ENCODE results near the gene LLGL1. TPM values are rescaled to one million over a fixed set of nuclear protein-coding genes. Genes with fewer than 3 reads are reported as not detected.

The LLGL1 gene
- total and polyA plus RNA-seq, 9 donors: 2.5 to 28.0 (median 21.6) TPM

DNA sequence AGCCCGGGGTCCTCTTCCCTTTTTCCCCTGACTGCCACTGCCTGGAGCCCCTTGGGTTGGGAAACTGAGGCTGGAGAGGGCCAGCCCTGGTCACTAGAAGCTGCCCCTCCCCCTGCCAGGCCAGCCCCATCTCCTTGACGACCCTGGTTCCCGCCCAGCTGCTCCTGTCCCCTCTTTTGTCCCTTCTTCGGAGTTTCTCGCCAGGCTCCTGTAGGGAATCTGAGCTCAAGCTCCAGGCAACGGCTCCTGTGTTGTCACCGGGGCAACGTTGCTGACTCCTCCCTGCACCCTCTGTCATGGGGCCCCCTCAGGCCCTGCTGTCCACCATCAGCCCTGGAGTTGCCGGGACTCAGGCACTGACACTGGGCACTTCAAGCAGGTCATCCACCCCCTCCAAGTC is 5.7 kb downstream of the LLGL1 start:
- intact Hi-C loops (cut with DNase I): no loop called here
- no peaks in the 10 kb centered on the region for H3K27me3 ChIP-seq
- H3K4me1 ChIP-seq (ENCODE audit: insufficient read depth): peaks cover 3% of the 10 kb centered on the region
- WGBS, 3 donors: 65 to 73% (median 66%) methylated on average over 9 of the region's 9 CpGs
- H3K9me3 ChIP-seq: no peaks in the 10 kb centered on the region
- no peak for DNase-seq
- no peak for TF ChIP-seq POLR2A (IDR thresholded peaks at IDR 0.05)
- TF ChIP-seq EP300 (IDR thresholded peaks at IDR 0.05): no peak
- TF ChIP-seq, protein P1, sequence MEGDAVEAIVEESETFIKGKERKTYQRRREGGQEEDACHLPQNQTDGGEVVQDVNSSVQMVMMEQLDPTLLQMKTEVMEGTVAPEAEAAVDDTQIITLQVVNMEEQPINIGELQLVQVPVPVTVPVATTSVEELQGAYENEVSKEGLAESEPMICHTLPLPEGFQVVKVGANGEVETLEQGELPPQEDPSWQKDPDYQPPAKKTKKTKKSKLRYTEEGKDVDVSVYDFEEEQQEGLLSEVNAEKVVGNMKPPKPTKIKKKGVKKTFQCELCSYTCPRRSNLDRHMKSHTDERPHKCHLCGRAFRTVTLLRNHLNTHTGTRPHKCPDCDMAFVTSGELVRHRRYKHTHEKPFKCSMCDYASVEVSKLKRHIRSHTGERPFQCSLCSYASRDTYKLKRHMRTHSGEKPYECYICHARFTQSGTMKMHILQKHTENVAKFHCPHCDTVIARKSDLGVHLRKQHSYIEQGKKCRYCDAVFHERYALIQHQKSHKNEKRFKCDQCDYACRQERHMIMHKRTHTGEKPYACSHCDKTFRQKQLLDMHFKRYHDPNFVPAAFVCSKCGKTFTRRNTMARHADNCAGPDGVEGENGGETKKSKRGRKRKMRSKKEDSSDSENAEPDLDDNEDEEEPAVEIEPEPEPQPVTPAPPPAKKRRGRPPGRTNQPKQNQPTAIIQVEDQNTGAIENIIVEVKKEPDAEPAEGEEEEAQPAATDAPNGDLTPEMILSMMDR (IDR thresholded peaks at IDR 0.05): no peak
- H3K4me3 ChIP-seq: no peak overlapping the region
- H3K36me3 ChIP-seq: no peaks in the 10 kb centered on the region
- H3K27ac ChIP-seq: no peak overlapping the region

DNA sequence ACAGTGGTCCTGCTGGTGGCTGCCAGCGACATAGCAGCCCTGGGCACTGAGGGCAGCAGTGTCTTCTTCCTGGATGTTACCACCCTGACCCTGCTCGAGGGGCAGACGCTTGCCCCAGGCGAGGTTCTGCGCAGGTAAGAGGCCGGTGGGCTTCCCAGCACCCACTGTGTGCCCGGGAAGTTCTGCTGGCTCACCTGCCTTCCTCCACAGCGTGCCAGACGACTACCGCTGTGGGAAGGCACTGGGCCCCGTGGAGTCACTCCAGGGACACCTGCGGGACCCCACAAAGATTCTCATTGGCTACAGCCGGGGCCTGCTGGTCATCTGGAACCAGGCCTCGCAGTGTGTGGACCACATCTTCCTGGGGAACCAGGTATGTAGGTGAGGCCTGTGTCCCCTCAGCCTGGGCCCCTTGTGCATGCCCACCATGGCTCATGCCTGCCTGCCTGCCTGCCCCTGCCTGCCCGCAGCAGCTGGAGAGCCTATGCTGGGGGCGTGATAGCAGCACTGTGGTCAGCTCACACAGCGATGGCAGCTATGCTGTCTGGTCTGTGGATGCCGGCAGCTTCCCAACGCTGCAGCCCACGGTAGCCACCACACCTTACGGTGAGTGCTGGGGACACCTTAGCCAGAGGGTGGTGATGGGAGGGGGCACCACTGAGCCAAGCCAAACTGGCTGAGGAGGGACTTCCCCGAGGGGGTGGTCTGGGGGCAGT is 8.5 kb downstream of the LLGL1 start:
- TF ChIP-seq EP300 (IDR thresholded peaks at IDR 0.05) (no peak), POLR2A (IDR thresholded peaks at IDR 0.05) (no peak)
- TF ChIP-seq, protein P1 (IDR thresholded peaks at IDR 0.05): no peak
- WGBS, 3 donors: 89 to 92% (median 90%) methylated on average over 20 to 22 of the region's 22 CpGs
- Histone ChIP-seq H3K27me3 (no peaks in the 10 kb centered on the region), H3K9me3 (no peaks in the 10 kb centered on the region), H3K36me3 (no peaks in the 10 kb centered on the region), H3K4me1 (ENCODE audit: insufficient read depth) (no peaks in the 10 kb centered on the region), H3K4me3 (no peak overlapping the region), H3K27ac (no peak overlapping the region)
- no peak for DNase-seq
- intact Hi-C loops (cut with DNase I): no loop called here

DNA sequence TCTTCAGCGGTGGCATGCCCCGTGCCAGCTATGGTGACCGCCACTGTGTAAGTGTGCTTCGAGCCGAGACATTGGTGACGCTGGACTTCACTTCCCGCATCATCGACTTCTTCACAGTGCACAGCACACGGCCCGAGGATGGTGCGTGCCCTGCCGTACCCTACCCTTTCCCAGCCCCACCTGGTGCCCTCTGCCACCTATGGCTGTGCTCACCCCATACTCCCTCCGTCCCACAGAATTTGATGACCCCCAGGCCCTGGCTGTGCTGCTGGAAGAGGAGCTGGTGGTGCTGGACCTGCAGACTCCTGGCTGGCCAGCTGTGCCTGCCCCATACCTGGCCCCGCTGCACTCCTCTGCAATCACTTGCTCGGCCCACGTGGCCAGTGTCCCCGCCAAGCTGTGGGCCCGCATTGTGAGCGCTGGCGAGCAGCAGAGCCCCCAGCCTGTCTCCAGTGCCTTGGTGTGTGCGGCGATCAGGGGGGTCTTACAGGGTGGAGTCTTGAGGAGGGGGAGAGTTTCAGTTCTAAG is 9.5 kb downstream of the LLGL1 start:
- Histone ChIP-seq H3K4me3 (no peak overlapping the region), H3K27ac (no peak overlapping the region), H3K9me3 (no peaks in the 10 kb centered on the region), H3K27me3 (no peaks in the 10 kb centered on the region), H3K36me3 (no peaks in the 10 kb centered on the region), H3K4me1 (ENCODE audit: insufficient read depth) (no peaks in the 10 kb centered on the region)
- intact Hi-C loops (cut with DNase I): no loop called here
- DNase-seq: no peak
- 91 to 94% (median 93%) methylated on average over 22 of the region's 22 CpGs for WGBS, 3 donors
- no peak for TF ChIP-seq POLR2A (IDR thresholded peaks at IDR 0.05)
- TF ChIP-seq, protein P1 (IDR thresholded peaks at IDR 0.05): no peak
- TF ChIP-seq EP300 (IDR thresholded peaks at IDR 0.05): no peak

DNA sequence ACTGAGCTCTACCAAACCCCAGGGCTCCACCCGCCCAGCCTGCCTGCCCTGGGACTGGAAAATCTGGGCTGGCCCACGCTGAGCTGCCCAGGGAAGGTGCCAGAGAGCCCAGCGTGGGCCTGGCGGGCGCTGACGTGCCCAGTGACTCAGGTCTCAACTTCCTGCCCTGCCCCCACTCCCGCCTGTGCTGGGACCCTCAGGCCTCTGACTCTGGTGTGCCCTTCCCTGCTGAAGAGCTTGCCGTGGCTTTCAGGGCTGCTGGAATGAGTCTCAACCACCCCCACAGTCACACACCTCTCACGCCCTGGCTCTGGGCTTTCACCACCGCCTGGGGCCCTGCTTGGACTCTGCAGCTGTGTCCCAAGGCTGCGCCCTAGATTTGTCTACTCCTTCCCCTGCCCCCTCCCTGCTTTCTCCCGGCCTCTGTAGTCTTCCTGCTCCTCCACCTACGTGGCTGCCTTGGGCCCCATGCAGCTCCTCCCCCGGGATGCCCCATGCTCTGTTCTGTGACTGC is 10.4 kb downstream of the LLGL1 start:
- no peak overlapping the region for H3K4me3 ChIP-seq
- intact Hi-C loops (cut with DNase I): no loop called here
- TF ChIP-seq, protein P1 (IDR thresholded peaks at IDR 0.05): no peak
- TF ChIP-seq EP300 (IDR thresholded peaks at IDR 0.05) (no peak), POLR2A (IDR thresholded peaks at IDR 0.05) (no peak)
- no peak for DNase-seq
- H3K4me1 ChIP-seq (ENCODE audit: insufficient read depth): no peaks in the 10 kb centered on the region
- no peaks in the 10 kb centered on the region for H3K27me3 ChIP-seq
- 73 to 79% (median 79%) methylated on average over 14 of the region's 14 CpGs for WGBS, 3 donors
- H3K27ac ChIP-seq: no peak overlapping the region
- H3K36me3 ChIP-seq: no peaks in the 10 kb centered on the region
- H3K9me3 ChIP-seq: no peaks in the 10 kb centered on the region
